WERI-Rb-1 (cell line): ENCODE measurements around the gene HOXA4.

ENCODE experiments used
- DNase-seq: peaks from one replicate; pipeline ENCODE4 v3.0.0-alpha.2; 2020
- H3K27ac ChIP-seq: fragments of 250-450 bp; sonication (Bioruptor Pico); 2 replicates; pipeline ENCODE4 v1.5.1; 2020; ENCODE audit warnings: mild to moderate bottlenecking, moderate library complexity
- H3K27me3 ChIP-seq: fragments of 250-450 bp; sonication (Bioruptor Pico); 2 replicates; pipeline ENCODE4 v1.5.1; 2021; ENCODE audit warnings: mild to moderate bottlenecking, low read depth, moderate library complexity; ENCODE audit not compliant: insufficient read depth, severe bottlenecking
- H3K36me3 ChIP-seq: fragments of 250-450 bp; sonication (Bioruptor Pico); 2 replicates; pipeline ENCODE4 v1.5.1; 2020; ENCODE audit warnings: mild to moderate bottlenecking, moderate library complexity
- H3K4me3 ChIP-seq: 2 replicates; pipeline ENCODE4 v1.5.1; 2011; ENCODE audit warnings: low read depth, mild to moderate bottlenecking, control low read depth, low read length
- H3K9me3 ChIP-seq: fragments of 250-450 bp; sonication (Bioruptor Pico); 2 replicates; pipeline ENCODE4 v1.5.1; 2021; ENCODE audit warnings: mild to moderate bottlenecking, moderate library complexity; ENCODE audit not compliant: severe bottlenecking
- CTCF ChIP-seq: IDR thresholded peaks from 2 replicates; pipeline ENCODE4 v1.5.1; 2011; ENCODE audit warnings: low read depth, mild to moderate bottlenecking, control low read depth, inconsistent platforms, low read length

HOXA4 gene

GRCh38 chr7:27132978-27133377 lies 2.4 kb upstream of the HOXA4 start:
- no peaks in the 10 kb centered on the region for H3K36me3 ChIP-seq
- H3K27me3 ChIP-seq, result peaks cover 46% of the 10 kb centered on the region
- no peaks in the 10 kb centered on the region for H3K9me3 ChIP-seq
- no peak for TF ChIP-seq CTCF
- H3K4me3 ChIP-seq, result no peak overlapping the region
- H3K27ac ChIP-seq, result no peak overlapping the region
- DNase-seq, result no peak

DNA sequence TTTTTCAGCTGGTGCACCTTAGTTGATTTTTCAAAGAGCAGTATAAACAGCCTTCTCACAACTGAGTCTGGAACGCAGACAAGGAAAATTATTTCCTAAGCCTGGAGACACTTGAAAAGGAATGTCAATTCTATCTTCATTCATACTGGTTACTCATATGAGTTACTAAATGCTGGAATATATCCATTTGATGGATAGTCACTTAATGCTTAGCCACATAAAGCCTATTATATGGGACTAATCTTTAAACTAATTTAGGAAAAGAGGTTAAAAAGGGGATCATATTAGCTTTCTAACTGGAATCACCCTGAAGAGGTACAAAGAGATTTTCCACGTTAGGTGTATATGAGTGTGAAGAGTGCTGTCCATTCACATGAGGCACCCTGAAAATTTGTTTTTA lies 1.7 kb upstream of the HOXA4 start:
- TF ChIP-seq CTCF, result no peak
- Histone ChIP-seq H3K36me3 (no peaks in the 10 kb centered on the region), H3K27ac (no peak overlapping the region), H3K9me3 (no peaks in the 10 kb centered on the region), H3K4me3 (no peak overlapping the region), H3K27me3 (peaks cover 47% of the 10 kb centered on the region)
- DNase-seq, result no peak

- Histone ChIP-seq H3K9me3 (no peaks in the 10 kb centered on the region), H3K27ac (peak overlapping the region; percentile 67), H3K27me3 (peaks cover 43% of the 10 kb centered on the region), H3K4me3 (peak overlapping the region; percentile 46), H3K36me3 (no peaks in the 10 kb centered on the region)
- TF ChIP-seq CTCF, result no peak
- DNase-seq, result no peak
Measured at GRCh38 chr7:27131390-27131819, 848 bp upstream of the HOXA4 start.

- peak overlapping the region; percentile 82 for H3K27ac ChIP-seq
- peak overlapping the region; percentile 46 for H3K4me3 ChIP-seq
Measured at GRCh38 chr7:27129729-27130539, 623 bp downstream of the HOXA4 start.

GRCh38 chr7:27128776-27129728 lies 1.5 kb downstream of the HOXA4 start:
- DNase-seq, result no peak
- Histone ChIP-seq H3K9me3 (no peaks in the 10 kb centered on the region), H3K4me3 (no peak overlapping the region), H3K36me3 (no peaks in the 10 kb centered on the region), H3K27me3 (peaks cover 42% of the 10 kb centered on the region), H3K27ac (no peak overlapping the region)
- no peak for TF ChIP-seq CTCF

More at GRCh38 chr7:27129729-27130539, 623 bp downstream of the HOXA4 start:
- H3K9me3 ChIP-seq, result no peaks in the 10 kb centered on the region
- H3K27me3 ChIP-seq, result peaks cover 42% of the 10 kb centered on the region
- peak; percentile 33 for DNase-seq
- TF ChIP-seq CTCF, result no peak
- no peaks in the 10 kb centered on the region for H3K36me3 ChIP-seq
